SK-N-SH (cell line): ENCODE measurements around the gene SMIM44. TPM values are rescaled to one million over a fixed set of nuclear protein-coding genes. Genes with fewer than 3 reads are reported as not detected.

Experiments used
- CTCF ChIA-PET: fragments of 300-600, 350-600 bp; formaldehyde crosslinking; extraction: SDS; loops from one replicate; lab custom pipeline; 2021; lab: Yijun Ruan, JAX
- POLR2A ChIA-PET: fragments of 350-600 bp; sonication (Branson Sonifier 250); formaldehyde crosslinking; extraction: SDS; loops from one replicate; lab custom pipeline; 2020; ENCODE audit warnings: antibody characterized with exemption, inconsistent platforms; lab: Yijun Ruan, JAX
- DNase-seq: peaks from one replicate; pipeline ENCODE4 v3.0.0; 2012
- H2AFZ ChIP-seq: fragments of 200-600 bp; sonication (generic); 2 replicates; pipeline ENCODE4 v1.8.1; 2016; ENCODE audit warnings: antibody characterized with exemption, mild to moderate bottlenecking, low read depth
- H3F3A ChIP-seq: fragments of 200-600 bp; sonication (generic); replicated peaks from 2 replicates; pipeline ENCODE3; 2016; ENCODE audit warnings: antibody characterized with exemption, mild to moderate bottlenecking; ENCODE audit not compliant: insufficient read depth
- H3K27ac ChIP-seq, 2 experiments: fragments of 200-500 bp in 1 of 2; fragments of 200-600 bp in 1 of 2; sonication (Bioruptor generic) in 1 of 2; sonication (generic), shearing (Covaris generic) in 1 of 2; 2 replicates each; pipeline versions ENCODE4 v1.5.1 to v1.6.1; 2014 to 2016; ENCODE audit warnings: low read depth in 2 of 2, inconsistent platforms in 1 of 2, low read length in 1 of 2, mild to moderate bottlenecking in 1 of 2, mixed read lengths in 1 of 2
- H3K27me3 ChIP-seq: fragments of 200-600 bp; sonication (generic), shearing (Covaris generic); 2 replicates; pipeline ENCODE4 v1.6.1; 2016; ENCODE audit warnings: mixed run types; ENCODE audit not compliant: insufficient read depth
- H3K36me3 ChIP-seq, 2 experiments: fragments of 200-500 bp in 1 of 2; fragments of 200-600 bp in 1 of 2; sonication (Bioruptor generic) in 1 of 2; sonication (generic) in 1 of 2; replicated peaks in 1 of 2; 2 replicates each; pipeline versions ENCODE3 to v1.5.1; 2014 to 2016; ENCODE audit warnings: low read length in 1 of 2, mild to moderate bottlenecking in 1 of 2; ENCODE audit not compliant: insufficient read depth in 2 of 2, control insufficient read depth in 1 of 2
- H3K4me1 ChIP-seq, 2 experiments: fragments of 200-500 bp in 1 of 2; fragments of 200-600 bp in 1 of 2; sonication (Bioruptor generic) in 1 of 2; sonication (generic), shearing (Covaris generic) in 1 of 2; 2 replicates each; pipeline versions ENCODE4 v1.5.1 to v1.6.1; 2014 to 2016; ENCODE audit warnings: low read depth in 1 of 2, low read length in 1 of 2, mixed run types in 1 of 2; ENCODE audit not compliant: insufficient read depth in 2 of 2, control insufficient read depth in 1 of 2
- H3K4me2 ChIP-seq: fragments of 200-600 bp; sonication (generic), shearing (Covaris generic); 2 replicates; pipeline ENCODE4 v1.6.1; 2017; ENCODE audit warnings: mixed run types
- H3K4me3 ChIP-seq, 2 experiments: fragments of 200-500 bp in 1 of 2; fragments of 200-600 bp in 1 of 2; sonication (Bioruptor generic) in 1 of 2; sonication (generic), shearing (Covaris generic) in 1 of 2; 2 replicates each; pipeline versions ENCODE4 v1.5.1 to v1.8.1; 2014 to 2016; ENCODE audit warnings: low read depth in 2 of 2, inconsistent platforms in 1 of 2, low read length in 1 of 2, mild to moderate bottlenecking in 1 of 2, mixed read lengths in 1 of 2, moderate library complexity in 1 of 2
- H3K79me2 ChIP-seq: fragments of 200-600 bp; sonication (generic); 2 replicates; pipeline ENCODE4 v1.8.1; 2017; ENCODE audit warnings: mild to moderate bottlenecking; ENCODE audit not compliant: insufficient read depth
- H3K9ac ChIP-seq: fragments of 200-600 bp; sonication (generic); 2 replicates; pipeline ENCODE4 v1.6.1; 2017; ENCODE audit warnings: mixed run types
- H3K9me2 ChIP-seq: fragments of 200-600 bp; sonication (generic); 2 replicates; pipeline ENCODE4 v1.6.1; 2017; ENCODE audit warnings: mixed run types
- H3K9me3 ChIP-seq: fragments of 200-600 bp; sonication (generic); 2 replicates; pipeline ENCODE4 v1.6.1; 2017; ENCODE audit warnings: mixed run types, mild to moderate bottlenecking, moderate library complexity
- H4K20me1 ChIP-seq: fragments of 200-600 bp; sonication (generic); 2 replicates; pipeline ENCODE4 v1.6.1; 2017; ENCODE audit warnings: mild to moderate bottlenecking, mixed run types; ENCODE audit not compliant: insufficient read depth
- ELF1 ChIP-seq: IDR thresholded peaks from 2 replicates; pipeline ENCODE4 v1.4.0; 2012
- FOXJ3 ChIP-seq: sonication (generic); formaldehyde crosslinking; IDR thresholded peaks from 2 replicates; pipeline ENCODE4 v1.5.1; 2020; ENCODE audit warnings: mild to moderate bottlenecking, missing genetic modification reagents
- FOXM1 ChIP-seq: IDR thresholded peaks from 2 replicates; pipeline ENCODE4 v1.4.0; 2012; ENCODE audit warnings: low read depth, mild to moderate bottlenecking
- GABPA ChIP-seq: IDR thresholded peaks from 2 replicates; pipeline ENCODE4 v1.4.0; 2012; ENCODE audit warnings: low read depth, mild to moderate bottlenecking
- MEF2A ChIP-seq: IDR thresholded peaks from 2 replicates; pipeline ENCODE4 v1.4.0; 2012; ENCODE audit warnings: low read depth, borderline replicate concordance
- MXI1 ChIP-seq: IDR thresholded peaks from 2 replicates; pipeline ENCODE4 v1.6.1; 2012; ENCODE audit warnings: mild to moderate bottlenecking, low read depth, low read length, improper control_type of control experiment
- POLR2AphosphoS5 ChIP-seq: IDR thresholded peaks from 2 replicates; pipeline ENCODE4 v1.6.1; 2012; ENCODE audit warnings: low read depth, low read length
- RAD21 ChIP-seq: IDR thresholded peaks from 2 replicates; pipeline ENCODE4 v1.6.1; 2012; ENCODE audit warnings: mild to moderate bottlenecking, low read length
- RXRA ChIP-seq: IDR thresholded peaks from 2 replicates; pipeline ENCODE4 v1.4.0; 2012; ENCODE audit warnings: low read depth, mild to moderate bottlenecking, borderline replicate concordance
- TAF1 ChIP-seq: IDR thresholded peaks from 2 replicates; pipeline ENCODE4 v1.6.1; 2012; ENCODE audit warnings: low read depth, mild to moderate bottlenecking, low read length, moderate library complexity, borderline replicate concordance
- TCF12 ChIP-seq: IDR thresholded peaks from 2 replicates; pipeline ENCODE4 v1.4.0; 2012
- TEAD4 ChIP-seq: IDR thresholded peaks from 2 replicates; pipeline ENCODE4 v1.4.0; 2012; ENCODE audit warnings: mild to moderate bottlenecking, borderline replicate concordance; ENCODE audit not compliant: insufficient read depth
- YY1 ChIP-seq: IDR thresholded peaks from 2 replicates; pipeline ENCODE4 v1.4.0; 2012; ENCODE audit warnings: low read depth, mild to moderate bottlenecking
- WGBS: methylation state at CpG from one replicate; pipeline ENCODE4 v1.1.6; 2017; ENCODE audit warnings: low lambda C conversion rate; 5-methylcytosine and 5-hydroxymethylcytosine counted together
- polyA plus RNA-seq, 3 experiments: library from polyadenylated mRNA; depleted of rRNA; stranded (reverse); fragments of >200 nt; gene quantifications; 2 replicates each; pipeline ENCODE4 v1.2.3, GENCODE V29; 2012
- TF ChIP-seq, protein P1 (sequence below): fragments of 150-350 bp; IDR thresholded peaks from 2 replicates; pipeline ENCODE4 v1.6.1; 2017; ENCODE audit warnings: antibody characterized with exemption, low read length, low read depth, borderline replicate concordance
- TF ChIP-seq, protein P2 (sequence below): IDR thresholded peaks from 2 replicates; pipeline ENCODE4 v1.6.1; 2012; ENCODE audit warnings: mild to moderate bottlenecking, low read depth, low read length, moderate library complexity
- TF ChIP-seq, protein P3 (sequence below): IDR thresholded peaks from 2 replicates; pipeline ENCODE4 v1.4.0; 2012; ENCODE audit warnings: low read depth
- TF ChIP-seq, protein P4 (sequence below): fragments of 200-600 bp; sonication (generic); IDR thresholded peaks from 2 replicates; pipeline ENCODE4 v1.6.1; 2017; ENCODE audit warnings: antibody characterized with exemption, mild to moderate bottlenecking, moderate library complexity

The SMIM44 gene
- polyA plus RNA-seq, 1 of the 3 experiments (the other 2 are of a cell fraction), result not detected

DNA sequence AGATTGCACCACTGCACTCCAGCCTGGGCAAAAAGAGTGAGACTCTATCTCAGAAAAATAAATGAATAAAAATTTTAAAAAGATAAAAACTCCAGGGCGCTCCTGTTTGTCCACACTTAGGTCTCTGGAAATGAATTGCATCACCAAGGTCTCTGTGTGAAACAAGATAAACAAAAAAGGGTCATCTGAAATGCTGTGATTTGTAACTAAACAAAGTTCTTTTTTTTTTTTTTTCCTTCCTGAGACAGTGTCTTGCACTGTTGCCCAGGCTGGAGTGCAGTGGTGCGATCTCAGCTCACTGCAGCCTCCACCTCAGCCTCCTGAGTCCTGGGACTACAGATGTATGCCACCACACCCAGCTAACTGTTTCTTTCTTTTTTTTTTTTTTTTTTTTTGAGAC is 34.4 kb upstream of the SMIM44 start (continued):
- TF ChIP-seq RXRA (no peak), TCF12 (no peak), TEAD4 (no peak), GABPA (no peak)
- TF ChIP-seq, protein P1, sequence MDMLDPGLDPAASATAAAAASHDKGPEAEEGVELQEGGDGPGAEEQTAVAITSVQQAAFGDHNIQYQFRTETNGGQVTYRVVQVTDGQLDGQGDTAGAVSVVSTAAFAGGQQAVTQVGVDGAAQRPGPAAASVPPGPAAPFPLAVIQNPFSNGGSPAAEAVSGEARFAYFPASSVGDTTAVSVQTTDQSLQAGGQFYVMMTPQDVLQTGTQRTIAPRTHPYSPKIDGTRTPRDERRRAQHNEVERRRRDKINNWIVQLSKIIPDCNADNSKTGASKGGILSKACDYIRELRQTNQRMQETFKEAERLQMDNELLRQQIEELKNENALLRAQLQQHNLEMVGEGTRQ, result no peak
- TF ChIP-seq, all 33 proteins: peak for 0

DNA sequence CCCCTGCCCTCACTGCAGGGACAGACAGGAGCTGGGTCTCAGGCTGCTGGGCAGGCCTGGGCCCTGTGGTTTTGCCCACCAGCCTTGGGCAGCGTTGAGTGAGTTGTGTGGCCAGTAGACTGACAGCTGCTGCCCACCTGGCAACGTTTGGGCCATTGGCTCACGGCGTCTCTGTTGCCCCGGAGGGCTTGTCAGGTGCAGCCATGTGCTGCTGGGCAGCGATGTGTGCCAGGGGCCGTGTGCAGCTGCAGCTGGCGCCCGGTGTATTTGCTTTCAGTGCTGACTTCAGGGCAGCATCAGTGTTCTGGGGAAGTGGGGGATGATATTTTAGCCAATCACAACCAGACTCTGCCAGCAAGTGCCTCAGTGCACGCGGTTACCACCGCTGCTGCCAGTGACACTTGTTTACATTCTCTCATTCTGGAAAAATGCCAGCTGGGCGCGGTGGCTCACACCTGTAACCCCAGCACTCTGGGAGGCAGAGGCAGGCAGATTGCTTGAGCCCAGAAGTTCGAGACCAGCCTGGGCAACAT is 33.5 kb upstream of the SMIM44 start:
- no peak overlapping the region for H3K4me2 ChIP-seq
- peaks cover 3 to 7% of the 10 kb centered on the region in 2 experiments for H3K36me3 ChIP-seq
- no peaks in the 10 kb centered on the region for H3K27me3 ChIP-seq
- peak; percentile 56 for DNase-seq
- H3K9me3 ChIP-seq, result no peaks in the 10 kb centered on the region
- H3K9me2 ChIP-seq, result no peaks in the 10 kb centered on the region
- WGBS, result 70% methylated on average over 6 of the region's 15 CpGs
- POLR2A ChIA-PET, result no interaction called here
- CTCF ChIA-PET, result interaction anchor here (0.9 to 1.7 kb wide), 4 partner anchors 11 to 212 kb away, joined by 3 to 7 read pairs (median 3); no protein-coding TSS in a partner anchor
- H3K4me1 ChIP-seq, result peaks cover 0 to 20% of the 10 kb centered on the region in 2 experiments; a peak in 1 of 4 replicates
- H3F3A ChIP-seq, result no peaks in the 10 kb centered on the region
- no peak overlapping the region for H3K4me3 ChIP-seq
- H3K9ac ChIP-seq, result no peak overlapping the region
- H4K20me1 ChIP-seq, result peaks cover 96% of the 10 kb centered on the region
- TF ChIP-seq MXI1, result peak; percentile 51; the same call in 1 of the 2 replicates
- no peak for TF ChIP-seq YY1
- H3K27ac ChIP-seq, result no peak overlapping the region
- H2AFZ ChIP-seq, result no peak overlapping the region
- H3K79me2 ChIP-seq, result peaks cover 100% of the 10 kb centered on the region

DNA sequence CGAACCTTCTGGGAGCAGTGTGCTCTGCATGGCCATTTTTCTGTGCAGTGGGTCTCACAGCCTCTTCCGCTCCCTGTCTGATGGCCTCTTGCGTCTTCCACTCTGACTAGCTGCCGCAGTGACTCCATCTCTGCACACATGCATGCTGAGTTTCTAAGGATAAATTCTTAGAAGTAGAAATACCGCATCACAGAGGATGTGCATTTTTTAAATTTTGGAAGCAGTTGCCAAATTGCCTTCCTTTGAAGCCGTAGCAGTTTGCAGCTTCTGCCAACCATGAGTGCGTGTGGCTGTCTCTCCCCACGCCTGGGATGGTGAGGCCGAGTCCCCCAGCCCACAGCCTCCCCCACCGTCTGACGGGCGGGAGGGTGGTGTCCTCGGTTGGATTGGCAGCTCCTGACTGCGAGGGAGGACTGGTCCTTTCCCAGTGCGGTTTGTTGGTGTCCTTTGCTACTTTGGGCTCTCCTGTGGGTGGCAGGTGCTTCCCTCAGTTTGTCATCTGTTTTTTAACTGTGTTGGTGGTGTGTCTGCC is 32.7 kb upstream of the SMIM44 start:
- 90% methylated on average over 7 of the region's 15 CpGs for WGBS
- TF ChIP-seq, protein P2, sequence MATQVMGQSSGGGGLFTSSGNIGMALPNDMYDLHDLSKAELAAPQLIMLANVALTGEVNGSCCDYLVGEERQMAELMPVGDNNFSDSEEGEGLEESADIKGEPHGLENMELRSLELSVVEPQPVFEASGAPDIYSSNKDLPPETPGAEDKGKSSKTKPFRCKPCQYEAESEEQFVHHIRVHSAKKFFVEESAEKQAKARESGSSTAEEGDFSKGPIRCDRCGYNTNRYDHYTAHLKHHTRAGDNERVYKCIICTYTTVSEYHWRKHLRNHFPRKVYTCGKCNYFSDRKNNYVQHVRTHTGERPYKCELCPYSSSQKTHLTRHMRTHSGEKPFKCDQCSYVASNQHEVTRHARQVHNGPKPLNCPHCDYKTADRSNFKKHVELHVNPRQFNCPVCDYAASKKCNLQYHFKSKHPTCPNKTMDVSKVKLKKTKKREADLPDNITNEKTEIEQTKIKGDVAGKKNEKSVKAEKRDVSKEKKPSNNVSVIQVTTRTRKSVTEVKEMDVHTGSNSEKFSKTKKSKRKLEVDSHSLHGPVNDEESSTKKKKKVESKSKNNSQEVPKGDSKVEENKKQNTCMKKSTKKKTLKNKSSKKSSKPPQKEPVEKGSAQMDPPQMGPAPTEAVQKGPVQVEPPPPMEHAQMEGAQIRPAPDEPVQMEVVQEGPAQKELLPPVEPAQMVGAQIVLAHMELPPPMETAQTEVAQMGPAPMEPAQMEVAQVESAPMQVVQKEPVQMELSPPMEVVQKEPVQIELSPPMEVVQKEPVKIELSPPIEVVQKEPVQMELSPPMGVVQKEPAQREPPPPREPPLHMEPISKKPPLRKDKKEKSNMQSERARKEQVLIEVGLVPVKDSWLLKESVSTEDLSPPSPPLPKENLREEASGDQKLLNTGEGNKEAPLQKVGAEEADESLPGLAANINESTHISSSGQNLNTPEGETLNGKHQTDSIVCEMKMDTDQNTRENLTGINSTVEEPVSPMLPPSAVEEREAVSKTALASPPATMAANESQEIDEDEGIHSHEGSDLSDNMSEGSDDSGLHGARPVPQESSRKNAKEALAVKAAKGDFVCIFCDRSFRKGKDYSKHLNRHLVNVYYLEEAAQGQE, result no peak
- no peak for TF ChIP-seq FOXJ3
- no peak for TF ChIP-seq RAD21
- TF ChIP-seq, protein P3, sequence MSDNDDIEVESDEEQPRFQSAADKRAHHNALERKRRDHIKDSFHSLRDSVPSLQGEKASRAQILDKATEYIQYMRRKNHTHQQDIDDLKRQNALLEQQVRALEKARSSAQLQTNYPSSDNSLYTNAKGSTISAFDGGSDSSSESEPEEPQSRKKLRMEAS, result no peak
- no peak for TF ChIP-seq TAF1
- no peak for TF ChIP-seq ELF1
- no peak for TF ChIP-seq TCF12
- TF ChIP-seq FOXM1, result no peak
- TF ChIP-seq MEF2A, result no peak
- no peak for TF ChIP-seq POLR2AphosphoS5
- TF ChIP-seq, protein P4, sequence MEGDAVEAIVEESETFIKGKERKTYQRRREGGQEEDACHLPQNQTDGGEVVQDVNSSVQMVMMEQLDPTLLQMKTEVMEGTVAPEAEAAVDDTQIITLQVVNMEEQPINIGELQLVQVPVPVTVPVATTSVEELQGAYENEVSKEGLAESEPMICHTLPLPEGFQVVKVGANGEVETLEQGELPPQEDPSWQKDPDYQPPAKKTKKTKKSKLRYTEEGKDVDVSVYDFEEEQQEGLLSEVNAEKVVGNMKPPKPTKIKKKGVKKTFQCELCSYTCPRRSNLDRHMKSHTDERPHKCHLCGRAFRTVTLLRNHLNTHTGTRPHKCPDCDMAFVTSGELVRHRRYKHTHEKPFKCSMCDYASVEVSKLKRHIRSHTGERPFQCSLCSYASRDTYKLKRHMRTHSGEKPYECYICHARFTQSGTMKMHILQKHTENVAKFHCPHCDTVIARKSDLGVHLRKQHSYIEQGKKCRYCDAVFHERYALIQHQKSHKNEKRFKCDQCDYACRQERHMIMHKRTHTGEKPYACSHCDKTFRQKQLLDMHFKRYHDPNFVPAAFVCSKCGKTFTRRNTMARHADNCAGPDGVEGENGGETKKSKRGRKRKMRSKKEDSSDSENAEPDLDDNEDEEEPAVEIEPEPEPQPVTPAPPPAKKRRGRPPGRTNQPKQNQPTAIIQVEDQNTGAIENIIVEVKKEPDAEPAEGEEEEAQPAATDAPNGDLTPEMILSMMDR, result no peak

More for the DNA sequence above, 32.7 kb upstream of the SMIM44 start:
- Histone ChIP-seq H3K9ac (no peak overlapping the region), H3K9me2 (no peaks in the 10 kb centered on the region), H3K36me3 (peaks cover 3 to 12% of the 10 kb centered on the region in 2 experiments), H3K79me2 (peaks cover 100% of the 10 kb centered on the region), H3K27ac (no peak overlapping the region; a peak in 1 of 4 replicates), H4K20me1 (peaks cover 98% of the 10 kb centered on the region), H3K9me3 (no peaks in the 10 kb centered on the region), H3K4me2 (no peak overlapping the region), H3K27me3 (no peaks in the 10 kb centered on the region), H3K4me3 (no peak overlapping the region), H2AFZ (no peak overlapping the region), H3F3A (no peaks in the 10 kb centered on the region), H3K4me1 (peaks cover 0 to 20% of the 10 kb centered on the region in 2 experiments; a peak in 1 of 4 replicates)
- ChIA-PET CTCF (interaction anchor here (0.9 to 1.7 kb wide), 3 partner anchors 21 to 211 kb away, joined by 3 to 7 read pairs (median 3); no protein-coding TSS in a partner anchor), POLR2A (no interaction called here)
- DNase-seq, result no peak
